HG03521 (cell line): ENCODE data around the gene CTDNEP1.

ENCODE experiments used
- ATAC-seq: cut with Tn5 transposase; IDR thresholded peaks from one replicate; pipeline ENCODE4 v1.9.1; 2021; ENCODE audit warnings: mild to moderate bottlenecking, moderate library complexity; ENCODE audit not compliant: unreplicated experiment

CTDNEP1 gene

GRCh38 chr17:7232114-7232513 is 19.4 kb downstream of the CTDNEP1 start:
- no peak for ATAC-seq

DNA sequence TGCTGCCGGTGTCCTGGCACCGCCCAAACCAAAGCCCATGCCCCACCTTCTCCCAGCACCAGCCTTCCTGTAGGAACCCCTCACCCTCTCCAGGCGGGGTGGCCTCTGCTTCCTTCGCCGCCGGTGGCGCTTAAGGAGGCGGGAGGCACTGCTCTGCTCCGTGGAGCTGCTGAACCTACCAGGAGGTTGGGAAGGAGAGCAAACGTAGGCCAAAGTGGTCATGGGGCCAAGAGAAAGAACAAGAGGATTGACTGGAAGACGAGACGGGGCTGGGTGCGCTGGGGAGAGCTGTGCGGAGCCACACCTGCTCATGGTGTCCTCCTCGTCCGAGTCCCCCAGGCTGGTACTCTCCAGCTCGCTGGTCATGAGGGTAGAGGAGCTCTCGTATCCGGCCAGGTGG is 22.0 kb downstream of the CTDNEP1 start:
- ATAC-seq = no peak

GRCh38 chr17:7228920-7229319 is 22.6 kb downstream of the CTDNEP1 start:
- ATAC-seq = no peak

DNA sequence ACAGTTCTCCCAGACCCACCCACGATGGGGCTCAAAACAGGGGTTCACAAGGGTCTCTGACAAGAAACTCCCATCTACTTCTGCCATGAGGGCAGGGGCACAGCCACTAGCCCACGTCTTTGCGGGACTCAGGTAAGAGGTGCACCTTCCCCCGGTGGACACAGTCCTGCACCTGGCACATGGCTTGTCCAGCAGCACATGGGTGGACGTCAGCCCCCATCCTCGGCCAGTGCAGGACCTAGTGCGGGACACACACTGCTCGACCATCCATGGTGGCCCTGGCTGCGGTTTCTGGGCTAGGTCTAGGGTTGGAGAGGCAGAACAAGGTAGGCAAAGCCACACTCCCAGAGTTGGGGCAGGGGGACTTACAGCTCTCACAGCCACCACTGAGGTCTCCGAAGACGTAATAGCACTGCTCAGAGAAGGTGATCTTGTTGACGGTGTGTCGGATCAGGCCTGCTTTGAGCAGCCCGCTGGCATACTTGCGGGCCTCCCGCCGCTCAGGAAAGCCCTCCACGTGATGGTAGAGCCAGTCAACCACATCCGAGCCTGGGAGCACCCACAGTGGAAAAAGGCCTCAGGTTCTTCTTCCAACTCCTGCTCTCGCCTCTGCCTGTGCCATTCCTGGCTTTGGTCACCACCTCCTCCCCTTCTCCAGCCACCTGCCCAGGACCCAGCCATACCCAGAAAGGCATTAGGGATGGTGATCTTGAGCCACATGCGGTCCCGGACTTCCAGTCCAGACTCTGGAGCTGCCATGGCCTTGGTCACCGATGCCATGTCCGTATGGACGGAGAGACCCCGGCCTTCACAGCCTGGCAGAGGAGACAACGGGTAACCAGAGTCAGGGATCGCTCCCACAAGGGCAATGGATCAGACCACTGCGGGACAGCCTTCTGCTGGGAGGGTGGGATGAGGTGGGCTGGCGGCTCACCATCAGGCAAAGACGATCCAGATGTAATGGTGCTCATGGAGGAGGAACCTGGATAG is 24.5 kb downstream of the CTDNEP1 start:
- no peak for ATAC-seq

- ATAC-seq = no peak
Measured at GRCh38 chr17:7225711-7226331, 25.7 kb downstream of the CTDNEP1 start.

GRCh38 chr17:7224661-7225111 is 26.8 kb downstream of the CTDNEP1 start:
- ATAC-seq = no peak

GRCh38 chr17:7224110-7224509 is 27.4 kb downstream of the CTDNEP1 start:
- ATAC-seq = no peak

GRCh38 chr17:7223375-7223774 is 28.2 kb downstream of the CTDNEP1 start:
- ATAC-seq = no peak

- no peak for ATAC-seq
Measured at GRCh38 chr17:7222972-7223292, 28.6 kb downstream of the CTDNEP1 start.

- no peak for ATAC-seq
Measured at GRCh38 chr17:7222093-7222971, 29.2 kb downstream of the CTDNEP1 start.

GRCh38 chr17:7221278-7222092 is 30.0 kb downstream of the CTDNEP1 start:
- no peak for ATAC-seq

GRCh38 chr17:7220593-7221277 is 30.8 kb downstream of the CTDNEP1 start:
- no peak for ATAC-seq

- no peak for ATAC-seq
Measured at GRCh38 chr17:7219812-7220592, 31.5 kb downstream of the CTDNEP1 start, which contains the start of the genes ACADVL and DLG4. ACADVL (plus strand) TSS chr17:7219938; CDS start chr17:7219985, 47 bp downstream. DLG4 (minus strand) TSS chr17:7219836.

GRCh38 chr17:7219229-7219811 is 32.2 kb downstream of the CTDNEP1 start:
- no peak for ATAC-seq

- ATAC-seq = no peak
Measured at GRCh38 chr17:7218758-7219157, 32.8 kb downstream of the CTDNEP1 start.

DNA sequence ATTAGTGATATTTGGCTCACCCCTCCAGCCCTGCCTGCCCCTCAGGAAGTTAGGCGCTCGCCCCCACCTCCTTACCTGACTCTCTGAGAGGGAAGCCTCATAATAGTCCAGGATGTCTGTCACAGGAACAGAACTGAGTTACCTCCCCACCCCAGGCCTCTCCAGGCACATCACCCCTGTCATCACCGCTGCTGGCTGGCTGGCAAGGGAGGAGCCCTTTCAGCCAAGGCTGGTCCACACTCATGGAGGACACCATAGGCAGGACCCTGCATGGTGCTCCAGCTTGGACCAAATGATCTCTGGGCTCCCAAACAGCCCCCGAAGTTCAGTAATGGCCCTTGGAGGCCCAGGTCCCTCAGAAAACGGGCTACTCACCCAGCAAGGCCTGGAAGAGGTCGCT is 33.4 kb downstream of the CTDNEP1 start:
- ATAC-seq = no peak

- no peak for ATAC-seq
Measured at GRCh38 chr17:7217113-7217987, 34.2 kb downstream of the CTDNEP1 start.
